Keratinocyte (primary cell): ENCODE results near the gene BMAL2. TPM values are rescaled to one million over a fixed set of nuclear protein-coding genes. Genes with fewer than 3 reads are reported as not detected.

Source experiments
- DNase-seq: peaks from one replicate; pipeline ENCODE4 v3.0.0-alpha.2; 2011; ENCODE audit warnings: low read depth, missing footprints, low spot score
- FAIRE-seq: peaks from 2 replicates; lab custom pipeline; 2011; peaks lifted over from hg19 to GRCh38; lab: Jason Lieb, UNC
- H2AFZ ChIP-seq: 2 replicates; pipeline ENCODE4 v1.6.0; 2012; ENCODE audit warnings: low read length, control low read depth, inconsistent platforms; ENCODE audit not compliant: control insufficient read depth
- H3K27ac ChIP-seq: 2 replicates; pipeline ENCODE4 v1.5.1; 2011; ENCODE audit warnings: low read length; ENCODE audit not compliant: control insufficient read depth, insufficient read depth
- H3K27me3 ChIP-seq: 3 replicates; pipeline ENCODE4 v1.6.0; 2011; ENCODE audit warnings: low read length; ENCODE audit not compliant: control insufficient read depth, insufficient read depth; ENCODE audit errors: extremely low read depth
- H3K36me3 ChIP-seq, 2 experiments: 2 replicates in 1 of 2; 3 replicates in 1 of 2; pipeline ENCODE4 v1.5.1; 2011; ENCODE audit warnings: low read length in 2 of 2, mild to moderate bottlenecking in 1 of 2; ENCODE audit not compliant: control insufficient read depth in 2 of 2, insufficient read depth in 2 of 2; ENCODE audit errors: extremely low read depth in 1 of 2
- H3K4me1 ChIP-seq: 3 replicates; pipeline ENCODE4 v1.5.1; 2011; ENCODE audit warnings: low read length; ENCODE audit not compliant: control insufficient read depth, insufficient read depth; ENCODE audit errors: extremely low read depth
- H3K4me2 ChIP-seq: 3 replicates; pipeline ENCODE4 v1.6.0; 2011; ENCODE audit warnings: low read depth, low read length; ENCODE audit not compliant: control insufficient read depth, insufficient read depth; ENCODE audit errors: extremely low read depth
- H3K4me3 ChIP-seq, 3 experiments: fragments of 200-600 bp in 1 of 3; sonication (generic) in 1 of 3; 2 replicates in 2 of 3; 3 replicates in 1 of 3; pipeline ENCODE4 v1.5.1; 2011 to 2016; ENCODE audit warnings: low read length in 3 of 3, mild to moderate bottlenecking in 3 of 3, control low read depth in 2 of 3, inconsistent platforms in 1 of 3, low read depth in 1 of 3, mixed read lengths in 1 of 3, mixed run types in 1 of 3, moderate library complexity in 1 of 3; ENCODE audit not compliant: control insufficient read depth in 2 of 3, insufficient read depth in 2 of 3; ENCODE audit errors: extremely low read depth in 1 of 3
- H3K79me2 ChIP-seq: 2 replicates; pipeline ENCODE4 v1.6.0; 2012; ENCODE audit warnings: low read length; ENCODE audit not compliant: control insufficient read depth, insufficient read depth
- H3K9ac ChIP-seq: 3 replicates; pipeline ENCODE4 v1.6.0; 2011; ENCODE audit warnings: low read length; ENCODE audit not compliant: control insufficient read depth, insufficient read depth; ENCODE audit errors: extremely low read depth
- H3K9me1 ChIP-seq: 3 replicates; pipeline ENCODE4 v1.6.0; 2011; ENCODE audit warnings: low read length; ENCODE audit not compliant: control insufficient read depth, insufficient read depth; ENCODE audit errors: extremely low read depth
- H3K9me3 ChIP-seq: 2 replicates; pipeline ENCODE4 v1.5.1; 2012; ENCODE audit warnings: low read depth, low read length; ENCODE audit not compliant: control insufficient read depth
- H4K20me1 ChIP-seq: 3 replicates; pipeline ENCODE4 v1.6.0; 2011; ENCODE audit warnings: low read length; ENCODE audit not compliant: control insufficient read depth, insufficient read depth; ENCODE audit errors: extremely low read depth
- CTCF ChIP-seq, 3 experiments: IDR thresholded peaks in 1 of 3; conservative IDR thresholded peaks in 1 of 3; optimal IDR thresholded peaks in 1 of 3; 2 replicates in 2 of 3; 3 replicates in 1 of 3; pipeline versions ENCODE3 to v1.5.1; 2011; ENCODE audit warnings: low read length in 3 of 3, mild to moderate bottlenecking in 3 of 3, moderate library complexity in 2 of 3, control low read depth in 1 of 3, inconsistent platforms in 1 of 3; ENCODE audit not compliant: insufficient read depth in 2 of 3; ENCODE audit errors: extremely low read depth in 1 of 3
- EZH2 ChIP-seq: IDR thresholded peaks from one replicate; pipeline ENCODE4 v1.6.1; 2012; ENCODE audit warnings: inconsistent platforms, mild to moderate bottlenecking, low read length, moderate library complexity
- dilution Hi-C: fragments of 300-500 bp; cut with MboI; formaldehyde crosslinking; loops from one replicate; pipeline ENCODE4 v1.7.0; 2020; ENCODE audit warnings: low sequenced_read_pairs; ENCODE audit not compliant: extremely low pct_ligation_motif_present
- polyA plus RNA-seq, 5 experiments: library from polyadenylated mRNA; depleted of rRNA in 3 of 5; stranded (reverse) in 3 of 5; stranded (forward) in 1 of 5; unstranded in 1 of 5; fragments of >200 nt; gene quantifications; 1 replicate in 1 of 5; 2 replicates in 3 of 5; 3 replicates in 1 of 5; pipeline versions ENCODE4 v1.2.1 to v1.2.3, GENCODE V29; 2011 to 2012; ENCODE audit warnings: missing spikeins in 2 of 5, low read depth in 1 of 5, low replicate concordance in 1 of 5

BMAL2 gene
- polyA plus RNA-seq, 1 donor (not counting 4 experiments of a cell fraction or from before 2014, with no cell fraction given) = 33.6 TPM

GRCh38 chr12:27382171-27382795, 49.6 kb downstream of the BMAL2 start:
- TF ChIP-seq EZH2 (no peak), CTCF (optimal IDR thresholded peaks at IDR 0.05 in 1 of 3, IDR thresholded peaks at IDR 0.05 in 1 of 3, conservative IDR thresholded peaks at IDR 0.05 in 1 of 3; ENCODE audit: extremely low read depth in 1 of 3, insufficient read depth in 2 of 3, low read length in 3 of 3) (no peak)
- no peak overlapping the region for H3K4me3 ChIP-seq
- DNase-seq (no peak), FAIRE-seq (no peak)
- H2AFZ ChIP-seq = no peak overlapping the region
- H3K4me2 ChIP-seq = no peak overlapping the region
- no peaks in the 10 kb centered on the region for H3K27me3 ChIP-seq
- no peaks in the 10 kb centered on the region for H4K20me1 ChIP-seq
- no peak overlapping the region for H3K27ac ChIP-seq
- H3K9me1 ChIP-seq = no peaks in the 10 kb centered on the region
- H3K4me1 ChIP-seq = peaks cover 16% of the 10 kb centered on the region
- dilution Hi-C loops = no loop called here
- H3K9me3 ChIP-seq = no peaks in the 10 kb centered on the region
- peaks cover 4 to 37% of the 10 kb centered on the region in 2 experiments for H3K36me3 ChIP-seq
- H3K79me2 ChIP-seq = no peaks in the 10 kb centered on the region
- no peak overlapping the region for H3K9ac ChIP-seq

Other genes with a start within 250 kb of the BMAL2 start
- gene STK38L, start 88.5 kb upstream of the BMAL2 start, polyA plus RNA-seq = 8.6 to 25.4 TPM (median 19.0 TPM) in 3 replicates
- 0.22 to 0.70 TPM (median 0.49 TPM) in 3 replicates for gene SMCO2, start 113.9 kb downstream of the BMAL2 start, polyA plus RNA-seq
- 53.6 to 83.5 TPM (median 62.0 TPM) in 3 replicates for gene PPFIBP1, start 191.4 kb downstream of the BMAL2 start, polyA plus RNA-seq